Measurements from ENCODE around the gene SORCS2. TPM values are rescaled to one million over a fixed set of nuclear protein-coding genes. Genes with fewer than 3 reads are reported as not detected.

SORCS2 gene
- total RNA-seq, 1 experiment from 2014 or later, result 4.1 TPM

- POLR2A ChIA-PET (ENCODE audit: unreplicated experiment), result no interaction called here
Observed at GRCh38 chr4:7389719-7390118, 197.4 kb downstream of the SORCS2 start.

GRCh38 chr4:7390336-7390735, 198.0 kb downstream of the SORCS2 start:
- TF ChIP-seq EZH2phosphoT487 (IDR thresholded peaks at IDR 0.05; ENCODE audit: borderline replicate concordance, low read length) (no peak), CTCF (conservative IDR thresholded peaks at IDR 0.05; ENCODE audit: low read depth, low read length) (no peak), EZH2 (IDR thresholded peaks at IDR 0.05; ENCODE audit: low read length, unreplicated experiment) (no peak)
- no TSS peak for BruUV-seq (replicated peaks)
- CTCF ChIA-PET, result no interaction called here
- Histone ChIP-seq H3K27me3 (ENCODE audit: low read length) (no peaks in the 10 kb centered on the region), H3K4me2 (ENCODE audit: low read length) (no peak overlapping the region), H3K79me2 (ENCODE audit: low read length) (no peaks in the 10 kb centered on the region), H3K9ac (ENCODE audit: low read length) (no peak overlapping the region), H2AFZ (ENCODE audit: low read length) (no peak overlapping the region), H3F3A (ENCODE audit: low read length, unreplicated experiment) (no peaks in the 10 kb centered on the region), H3K9me2 (replicated peaks; ENCODE audit: low read length) (no peaks in the 10 kb centered on the region), H3K27ac (ENCODE audit: low read length) (no peak overlapping the region), H3K4me3 (ENCODE audit: low read length) (no peak overlapping the region), H3K36me3 (ENCODE audit: low read depth, low read length) (no peaks in the 10 kb centered on the region), H4K20me1 (ENCODE audit: low read length) (no peaks in the 10 kb centered on the region), H3K9me3 (ENCODE audit: low read length) (no peaks in the 10 kb centered on the region), H3K4me1 (ENCODE audit: insufficient read depth, low read length) (peaks cover 4% of the 10 kb centered on the region; the same call in 1 of the 2 replicates)
- DNase-seq (no peak), ATAC-seq (no peak)
- intact Hi-C loops (cut with micrococcal nuclease), result no loop called here
- POLR2A ChIA-PET (ENCODE audit: unreplicated experiment), result no interaction called here

More at GRCh38 chr4:7389719-7390118, 197.4 kb downstream of the SORCS2 start:
- no peak overlapping the region for H3K4me3 ChIP-seq (ENCODE audit: low read length)
- ATAC-seq (no peak), DNase-seq (no peak)
- CTCF ChIA-PET, result no interaction called here
- TF ChIP-seq CTCF (conservative IDR thresholded peaks at IDR 0.05; ENCODE audit: low read depth, low read length), result no peak
- TF ChIP-seq EZH2 (IDR thresholded peaks at IDR 0.05; ENCODE audit: low read length, unreplicated experiment), result no peak
- no peak for TF ChIP-seq EZH2phosphoT487 (IDR thresholded peaks at IDR 0.05; ENCODE audit: borderline replicate concordance, low read length)
- H2AFZ ChIP-seq (ENCODE audit: low read length), result no peak overlapping the region
- H3K27ac ChIP-seq (ENCODE audit: low read length), result no peak overlapping the region
- no peaks in the 10 kb centered on the region for H3K36me3 ChIP-seq (ENCODE audit: low read depth, low read length)
- no peak overlapping the region for H3K9ac ChIP-seq (ENCODE audit: low read length)
- intact Hi-C loops (cut with micrococcal nuclease), result no loop called here
- no peaks in the 10 kb centered on the region for H3K79me2 ChIP-seq (ENCODE audit: low read length)
- no peaks in the 10 kb centered on the region for H3K9me2 ChIP-seq (replicated peaks; ENCODE audit: low read length)
- H3K9me3 ChIP-seq (ENCODE audit: low read length), result no peaks in the 10 kb centered on the region
- H4K20me1 ChIP-seq (ENCODE audit: low read length), result no peaks in the 10 kb centered on the region
- H3F3A ChIP-seq (ENCODE audit: low read length, unreplicated experiment), result no peaks in the 10 kb centered on the region
- H3K27me3 ChIP-seq (ENCODE audit: low read length), result no peaks in the 10 kb centered on the region
- BruUV-seq (replicated peaks), result no TSS peak
- no peak overlapping the region for H3K4me2 ChIP-seq (ENCODE audit: low read length)
- peaks cover 4% of the 10 kb centered on the region; the same call in 1 of the 2 replicates for H3K4me1 ChIP-seq (ENCODE audit: insufficient read depth, low read length)

- Histone ChIP-seq H3K36me3 (ENCODE audit: low read depth, low read length) (no peaks in the 10 kb centered on the region), H2AFZ (ENCODE audit: low read length) (no peak overlapping the region), H3K9ac (ENCODE audit: low read length) (no peak overlapping the region), H3K27me3 (ENCODE audit: low read length) (no peaks in the 10 kb centered on the region), H3F3A (ENCODE audit: low read length, unreplicated experiment) (no peaks in the 10 kb centered on the region), H3K27ac (ENCODE audit: low read length) (no peak overlapping the region), H3K4me1 (ENCODE audit: insufficient read depth, low read length) (peaks cover 4% of the 10 kb centered on the region; the same call in 1 of the 2 replicates), H3K79me2 (ENCODE audit: low read length) (no peaks in the 10 kb centered on the region), H3K4me3 (ENCODE audit: low read length) (no peak overlapping the region), H3K4me2 (ENCODE audit: low read length) (no peak overlapping the region), H4K20me1 (ENCODE audit: low read length) (no peaks in the 10 kb centered on the region), H3K9me2 (replicated peaks; ENCODE audit: low read length) (no peaks in the 10 kb centered on the region), H3K9me3 (ENCODE audit: low read length) (no peaks in the 10 kb centered on the region)
- intact Hi-C loops (cut with micrococcal nuclease), result no loop called here
- TF ChIP-seq CTCF (conservative IDR thresholded peaks at IDR 0.05; ENCODE audit: low read depth, low read length), result no peak
- no peak for TF ChIP-seq EZH2 (IDR thresholded peaks at IDR 0.05; ENCODE audit: low read length, unreplicated experiment)
- TF ChIP-seq EZH2phosphoT487 (IDR thresholded peaks at IDR 0.05; ENCODE audit: borderline replicate concordance, low read length), result no peak
- no peak for ATAC-seq
- CTCF ChIA-PET, result no interaction called here
- POLR2A ChIA-PET (ENCODE audit: unreplicated experiment), result no interaction called here
- DNase-seq, result no peak
- BruUV-seq (replicated peaks), result no TSS peak
Observed at GRCh38 chr4:7390906-7391636, 198.7 kb downstream of the SORCS2 start.

Data from PC-3 (cell line).